Measurements from ENCODE around the gene MANBA.

- TF ChIP-seq, protein P1, sequence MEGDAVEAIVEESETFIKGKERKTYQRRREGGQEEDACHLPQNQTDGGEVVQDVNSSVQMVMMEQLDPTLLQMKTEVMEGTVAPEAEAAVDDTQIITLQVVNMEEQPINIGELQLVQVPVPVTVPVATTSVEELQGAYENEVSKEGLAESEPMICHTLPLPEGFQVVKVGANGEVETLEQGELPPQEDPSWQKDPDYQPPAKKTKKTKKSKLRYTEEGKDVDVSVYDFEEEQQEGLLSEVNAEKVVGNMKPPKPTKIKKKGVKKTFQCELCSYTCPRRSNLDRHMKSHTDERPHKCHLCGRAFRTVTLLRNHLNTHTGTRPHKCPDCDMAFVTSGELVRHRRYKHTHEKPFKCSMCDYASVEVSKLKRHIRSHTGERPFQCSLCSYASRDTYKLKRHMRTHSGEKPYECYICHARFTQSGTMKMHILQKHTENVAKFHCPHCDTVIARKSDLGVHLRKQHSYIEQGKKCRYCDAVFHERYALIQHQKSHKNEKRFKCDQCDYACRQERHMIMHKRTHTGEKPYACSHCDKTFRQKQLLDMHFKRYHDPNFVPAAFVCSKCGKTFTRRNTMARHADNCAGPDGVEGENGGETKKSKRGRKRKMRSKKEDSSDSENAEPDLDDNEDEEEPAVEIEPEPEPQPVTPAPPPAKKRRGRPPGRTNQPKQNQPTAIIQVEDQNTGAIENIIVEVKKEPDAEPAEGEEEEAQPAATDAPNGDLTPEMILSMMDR (IDR thresholded peaks at IDR 0.05) = no peak
- no peak for TF ChIP-seq POLR2A (IDR thresholded peaks at IDR 0.05)
Observed at GRCh38 chr4:102726068-102726467, 34.7 kb downstream of the MANBA start.

All from uterus (tissue), 2 donors.